ENCODE results near the gene LCE7A. TPM values are rescaled to one million over a fixed set of nuclear protein-coding genes. Genes with fewer than 3 reads are reported as not detected.

LCE7A gene
- polyA plus RNA-seq, 2 of the 4 experiments (the other 2 are of a cell fraction): not detected

DNA sequence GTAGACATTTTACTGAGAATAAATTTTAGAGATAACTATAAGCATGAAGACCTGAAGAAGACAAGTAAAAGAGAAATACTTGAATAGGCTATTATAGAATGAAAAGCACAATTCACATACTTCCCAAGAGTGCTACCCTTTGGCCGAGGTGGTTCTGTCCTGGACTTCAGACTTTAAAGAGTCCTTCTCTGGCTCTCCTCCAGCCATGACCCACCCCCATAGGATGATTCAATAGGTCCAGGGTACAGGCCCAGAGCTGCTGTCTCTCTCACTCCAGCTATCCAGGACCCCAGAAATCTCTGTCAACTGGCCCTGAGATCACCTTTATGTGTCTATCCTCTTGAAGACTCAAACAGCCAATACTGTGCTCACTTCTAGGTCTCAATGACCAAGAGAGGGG is 17.0 kb downstream of the LCE7A start:
- H3K27ac ChIP-seq: no peak overlapping the region
- ATAC-seq: no peak
- TF ChIP-seq ZFP36 (IDR thresholded peaks at IDR 0.05; ENCODE audit: borderline replicate concordance, partially characterized antibody): no peak
- TF ChIP-seq ZNF302 (CRISPR knock-in tag; IDR thresholded peaks at IDR 0.05): no peak
- TF ChIP-seq RAD21 (conservative IDR thresholded peaks at IDR 0.05 in 1 of 2, IDR thresholded peaks at IDR 0.05 in 1 of 2): no peak
- no peak for TF ChIP-seq ZSCAN20 (CRISPR knock-in tag; IDR thresholded peaks at IDR 0.05)
- TF ChIP-seq, protein P1, sequence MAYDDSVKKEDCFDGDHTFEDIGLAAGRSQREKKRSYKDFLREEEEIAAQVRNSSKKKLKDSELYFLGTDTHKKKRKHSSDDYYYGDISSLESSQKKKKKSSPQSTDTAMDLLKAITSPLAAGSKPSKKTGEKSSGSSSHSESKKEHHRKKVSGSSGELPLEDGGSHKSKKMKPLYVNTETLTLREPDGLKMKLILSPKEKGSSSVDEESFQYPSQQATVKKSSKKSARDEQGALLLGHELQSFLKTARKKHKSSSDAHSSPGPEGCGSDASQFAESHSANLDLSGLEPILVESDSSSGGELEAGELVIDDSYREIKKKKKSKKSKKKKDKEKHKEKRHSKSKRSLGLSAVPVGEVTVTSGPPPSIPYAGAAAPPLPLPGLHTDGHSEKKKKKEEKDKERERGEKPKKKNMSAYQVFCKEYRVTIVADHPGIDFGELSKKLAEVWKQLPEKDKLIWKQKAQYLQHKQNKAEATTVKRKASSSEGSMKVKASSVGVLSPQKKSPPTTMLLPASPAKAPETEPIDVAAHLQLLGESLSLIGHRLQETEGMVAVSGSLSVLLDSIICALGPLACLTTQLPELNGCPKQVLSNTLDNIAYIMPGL (CRISPR knock-in tag; IDR thresholded peaks at IDR 0.05; ENCODE audit: borderline replicate concordance): no peak
- TF ChIP-seq POLR2AphosphoS2 (conservative IDR thresholded peaks at IDR 0.05; ENCODE audit: low read length): no peak
- no peak for TF ChIP-seq HDAC2 (IDR thresholded peaks at IDR 0.05)
- no peak for TF ChIP-seq FOSL2 (IDR thresholded peaks at IDR 0.05)
- TF ChIP-seq FOSL2 (CRISPR knock-in tag; IDR thresholded peaks at IDR 0.05): no peak
- no peak for TF ChIP-seq CHD2 (IDR thresholded peaks at IDR 0.05; ENCODE audit: low read length, partially characterized antibody)
- TF ChIP-seq, protein P2, sequence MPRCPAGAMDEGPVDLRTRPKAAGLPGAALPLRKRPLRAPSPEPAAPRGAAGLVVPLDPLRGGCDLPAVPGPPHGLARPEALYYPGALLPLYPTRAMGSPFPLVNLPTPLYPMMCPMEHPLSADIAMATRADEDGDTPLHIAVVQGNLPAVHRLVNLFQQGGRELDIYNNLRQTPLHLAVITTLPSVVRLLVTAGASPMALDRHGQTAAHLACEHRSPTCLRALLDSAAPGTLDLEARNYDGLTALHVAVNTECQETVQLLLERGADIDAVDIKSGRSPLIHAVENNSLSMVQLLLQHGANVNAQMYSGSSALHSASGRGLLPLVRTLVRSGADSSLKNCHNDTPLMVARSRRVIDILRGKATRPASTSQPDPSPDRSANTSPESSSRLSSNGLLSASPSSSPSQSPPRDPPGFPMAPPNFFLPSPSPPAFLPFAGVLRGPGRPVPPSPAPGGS (IDR thresholded peaks at IDR 0.05): no peak
- TF ChIP-seq BHLHE40 (IDR thresholded peaks at IDR 0.05; ENCODE audit: low read depth, low read length): no peak
- TF ChIP-seq, protein P3, sequence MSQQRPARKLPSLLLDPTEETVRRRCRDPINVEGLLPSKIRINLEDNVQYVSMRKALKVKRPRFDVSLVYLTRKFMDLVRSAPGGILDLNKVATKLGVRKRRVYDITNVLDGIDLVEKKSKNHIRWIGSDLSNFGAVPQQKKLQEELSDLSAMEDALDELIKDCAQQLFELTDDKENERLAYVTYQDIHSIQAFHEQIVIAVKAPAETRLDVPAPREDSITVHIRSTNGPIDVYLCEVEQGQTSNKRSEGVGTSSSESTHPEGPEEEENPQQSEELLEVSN (IDR thresholded peaks at IDR 0.05; ENCODE audit: borderline replicate concordance, low read depth): no peak
- no peak for TF ChIP-seq RCOR1 (IDR thresholded peaks at IDR 0.05; ENCODE audit: low read depth, low read length)
- no peak for TF ChIP-seq NPAS2 (CRISPR knock-in tag; IDR thresholded peaks at IDR 0.05; ENCODE audit: borderline replicate concordance)
- TF ChIP-seq, protein P4, sequence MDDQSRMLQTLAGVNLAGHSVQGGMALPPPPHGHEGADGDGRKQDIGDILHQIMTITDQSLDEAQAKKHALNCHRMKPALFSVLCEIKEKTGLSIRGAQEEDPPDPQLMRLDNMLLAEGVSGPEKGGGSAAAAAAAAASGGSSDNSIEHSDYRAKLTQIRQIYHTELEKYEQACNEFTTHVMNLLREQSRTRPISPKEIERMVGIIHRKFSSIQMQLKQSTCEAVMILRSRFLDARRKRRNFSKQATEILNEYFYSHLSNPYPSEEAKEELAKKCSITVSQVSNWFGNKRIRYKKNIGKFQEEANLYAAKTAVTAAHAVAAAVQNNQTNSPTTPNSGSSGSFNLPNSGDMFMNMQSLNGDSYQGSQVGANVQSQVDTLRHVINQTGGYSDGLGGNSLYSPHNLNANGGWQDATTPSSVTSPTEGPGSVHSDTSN (IDR thresholded peaks at IDR 0.05): no peak
- TF ChIP-seq SREBF2 (IDR thresholded peaks at IDR 0.05): no peak
- TF ChIP-seq FOSB (CRISPR knock-in tag; IDR thresholded peaks at IDR 0.05): no peak
- TF ChIP-seq RARB (CRISPR knock-in tag; IDR thresholded peaks at IDR 0.05): no peak
- TF ChIP-seq EHF (CRISPR knock-in tag; IDR thresholded peaks at IDR 0.05): no peak
- TF ChIP-seq CBX2 (IDR thresholded peaks at IDR 0.05; ENCODE audit: borderline replicate concordance, low read depth): no peak
- H3K4me1 ChIP-seq: no peaks in the 10 kb centered on the region
- no peak for DNase-seq (ENCODE audit: low read depth in 1 of 2, low spot score in 1 of 2)
- no peak overlapping the region for H3K4me3 ChIP-seq
- 4% methylated on average over 1 of the region's 1 CpG for WGBS (ENCODE audit: missing lambda C conversion rate)
- no peaks in the 10 kb centered on the region for H3K9me3 ChIP-seq
- no peak overlapping the region for H3K4me2 ChIP-seq
- POLR2A ChIA-PET: no interaction called here
- no peak for FAIRE-seq
- CTCF ChIA-PET: interaction anchor here (1.6 kb wide), 1 partner anchor 49 kb away, joined by 10 read pairs; no protein-coding TSS in a partner anchor

GRCh38 chr1:152878042-152878441 is 18.2 kb downstream of the LCE7A start, which contains the start of gene SMCP:
SMCP (plus strand) TSS chr1:152878322; CDS start chr1:152884423, 6,101 bp downstream.
- ATAC-seq: no peak
- no peak for FAIRE-seq

More at GRCh38 chr1:152878042-152878441, 18.2 kb downstream of the LCE7A start, which contains the start of gene SMCP:
- Histone ChIP-seq H3K9me3 (no peaks in the 10 kb centered on the region), H3K4me1 (no peaks in the 10 kb centered on the region), H3K27ac (no peak within 1 kb of the TSS), H3K4me3 (no peak within 1 kb of the TSS), H3K4me2 (no peak within 1 kb of the TSS)
- 6% methylated on average over 1 of the region's 1 CpG for WGBS (ENCODE audit: missing lambda C conversion rate)
- POLR2A ChIA-PET: no interaction called here
- peak in 1 of 2 experiments; percentile 9 for DNase-seq (ENCODE audit: low read depth in 1 of 2, low spot score in 1 of 2)
- CTCF ChIA-PET: interaction anchor here (1.4 kb wide), 2 partner anchors 11 to 322 kb away, joined by 3 read pairs; no protein-coding TSS in a partner anchor
- TF ChIP-seq HOXA7 (CRISPR knock-in tag; IDR thresholded peaks at IDR 0.05) (no peak), MAFK (IDR thresholded peaks at IDR 0.05; ENCODE audit: partially characterized antibody) (no peak), RAD21 (conservative IDR thresholded peaks at IDR 0.05 in 1 of 2, IDR thresholded peaks at IDR 0.05 in 1 of 2) (peak in 1 of 2 experiments; percentile 12; a peak in 1 of 5 replicates), MYC (IDR thresholded peaks at IDR 0.05; ENCODE audit: borderline replicate concordance, low read length) (no peak), BHLHE40 (IDR thresholded peaks at IDR 0.05; ENCODE audit: low read depth, low read length) (no peak), KDM5A (IDR thresholded peaks at IDR 0.05) (no peak), RARB (CRISPR knock-in tag; IDR thresholded peaks at IDR 0.05) (no peak)

Measured in A549 (cell line).